ENCODE data around the gene ADGRL3.

Gene ADGRL3

GRCh38 chr4:61431131-61431530 is 231.0 kb downstream of the ADGRL3 start:
- DNase-seq = no peak

GRCh38 chr4:61437923-61438322 is 237.8 kb downstream of the ADGRL3 start:
- DNase-seq = no peak

GRCh38 chr4:61440321-61440720 is 240.2 kb downstream of the ADGRL3 start:
- no peak for DNase-seq

GRCh38 chr4:61442936-61443335 is 242.8 kb downstream of the ADGRL3 start:
- no peak for DNase-seq

GRCh38 chr4:61443813-61444510 is 243.8 kb downstream of the ADGRL3 start:
- no peak for DNase-seq

- no peak for DNase-seq
Measured at GRCh38 chr4:61445374-61446063, 245.4 kb downstream of the ADGRL3 start.

- no peak for DNase-seq
Measured at GRCh38 chr4:61446941-61447340, 246.8 kb downstream of the ADGRL3 start.

- no peak for DNase-seq
Measured at GRCh38 chr4:61447918-61448317, 247.8 kb downstream of the ADGRL3 start.

GRCh38 chr4:61451935-61452334 is 251.8 kb downstream of the ADGRL3 start:
- no peak for DNase-seq

- no peak for DNase-seq
Measured at GRCh38 chr4:61461956-61462355, 261.8 kb downstream of the ADGRL3 start.

GRCh38 chr4:61462451-61463326 is 262.6 kb downstream of the ADGRL3 start:
- no peak for DNase-seq

- DNase-seq = no peak
Measured at GRCh38 chr4:61468024-61468720, 268.0 kb downstream of the ADGRL3 start.

- no peak for DNase-seq
Measured at GRCh38 chr4:61473306-61473705, 273.2 kb downstream of the ADGRL3 start.

- DNase-seq = no peak
Measured at GRCh38 chr4:61478340-61478739, 278.2 kb downstream of the ADGRL3 start.

- DNase-seq = no peak
Measured at GRCh38 chr4:61485056-61485455, 284.9 kb downstream of the ADGRL3 start.

- DNase-seq = no peak
Measured at GRCh38 chr4:61489927-61490326, 289.8 kb downstream of the ADGRL3 start.

- no peak for DNase-seq
Measured at GRCh38 chr4:61493041-61493440, 292.9 kb downstream of the ADGRL3 start.

- no peak for DNase-seq
Measured at GRCh38 chr4:61493470-61493869, 293.3 kb downstream of the ADGRL3 start.

GRCh38 chr4:61500883-61501282 is 300.8 kb downstream of the ADGRL3 start:
- no peak for DNase-seq

- no peak for DNase-seq
Measured at GRCh38 chr4:61501812-61502211, 301.7 kb downstream of the ADGRL3 start.

GRCh38 chr4:61505773-61506685 is 305.9 kb downstream of the ADGRL3 start:
- no peak for DNase-seq

- no peak for DNase-seq
Measured at GRCh38 chr4:61507091-61507490, 307.0 kb downstream of the ADGRL3 start.

Data from activated effector memory CD4-positive, alpha-beta T cell treated with anti-CD3 and anti-CD28 coated beads, Interleukin-2, amount 50 U/mL, for 16 hours (primary cell).